Raji (cell line): ENCODE measurements around the gene ABCC4.

ENCODE experiments used
- POLR2A ChIP-seq: IDR thresholded peaks from 2 replicates; pipeline ENCODE4 v1.6.1; 2011; ENCODE audit warnings: low read depth, low read length, control low read depth; ENCODE audit not compliant: insufficient read depth

The ABCC4 gene

DNA sequence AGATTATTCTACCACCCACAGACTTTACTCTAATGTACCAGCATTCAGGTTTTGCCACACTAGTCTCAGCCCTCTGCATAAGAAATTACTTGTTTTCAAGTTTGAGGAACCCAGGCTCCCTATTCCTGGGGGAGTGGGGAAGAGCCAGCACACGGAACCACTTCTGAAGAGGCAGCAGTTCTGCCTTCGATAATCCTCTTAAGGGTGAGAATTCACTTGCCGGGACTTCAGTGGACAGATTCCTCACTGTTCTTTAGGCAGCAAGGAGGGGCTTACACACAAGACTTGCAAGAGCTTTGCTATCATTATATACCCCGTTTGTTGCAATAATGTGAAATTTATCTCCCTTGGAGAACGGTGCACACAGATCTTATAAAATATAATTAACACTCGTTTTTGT, 133.1 kb downstream of the ABCC4 start:
- no peak for TF ChIP-seq POLR2A

DNA sequence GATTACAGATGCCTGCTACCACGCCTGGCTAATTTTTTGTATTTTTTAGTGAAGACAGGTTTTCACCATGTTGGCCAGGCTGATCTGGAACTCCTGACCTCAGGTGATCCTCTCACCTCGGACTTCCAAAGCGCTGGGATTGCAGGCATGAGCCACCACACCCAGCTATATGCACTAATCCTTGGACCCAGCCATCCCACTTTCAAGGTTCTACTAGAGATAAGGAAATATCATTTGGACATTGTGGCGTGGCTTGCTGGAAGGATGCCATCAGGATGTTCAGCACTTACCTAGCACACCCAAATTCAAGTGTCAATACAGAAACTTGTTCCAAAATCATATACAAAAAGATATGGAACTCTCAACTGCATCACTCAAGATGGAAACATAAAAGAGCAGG, 136.4 kb downstream of the ABCC4 start:
- no peak for TF ChIP-seq POLR2A

GRCh38 chr13:95160112-95160906, 140.9 kb downstream of the ABCC4 start:
- TF ChIP-seq POLR2A = no peak

- no peak for TF ChIP-seq POLR2A
These were observed 141.8 kb downstream of the ABCC4 start for GRCh38 chr13:95159458-95159857.

DNA sequence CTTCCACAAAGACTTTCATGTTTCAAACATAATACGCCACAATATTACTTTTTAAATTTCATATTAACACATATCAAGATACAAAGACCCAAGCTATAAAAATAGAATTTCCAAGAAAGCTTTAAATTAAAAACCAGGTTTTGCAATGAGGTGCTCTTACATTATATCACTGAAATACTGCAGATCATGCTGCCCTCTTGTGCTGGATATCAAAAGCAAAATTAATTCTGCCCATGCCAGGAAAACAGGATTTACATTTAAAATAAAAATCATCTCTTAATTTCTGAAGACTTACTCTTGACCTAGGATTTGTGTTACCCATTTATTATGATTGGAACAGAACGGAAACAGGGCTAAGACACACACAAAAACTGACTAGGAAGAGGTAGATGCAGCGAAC, 145.0 kb downstream of the ABCC4 start:
- TF ChIP-seq POLR2A = no peak

GRCh38 chr13:95155504-95155903, 145.7 kb downstream of the ABCC4 start:
- TF ChIP-seq POLR2A = no peak

DNA sequence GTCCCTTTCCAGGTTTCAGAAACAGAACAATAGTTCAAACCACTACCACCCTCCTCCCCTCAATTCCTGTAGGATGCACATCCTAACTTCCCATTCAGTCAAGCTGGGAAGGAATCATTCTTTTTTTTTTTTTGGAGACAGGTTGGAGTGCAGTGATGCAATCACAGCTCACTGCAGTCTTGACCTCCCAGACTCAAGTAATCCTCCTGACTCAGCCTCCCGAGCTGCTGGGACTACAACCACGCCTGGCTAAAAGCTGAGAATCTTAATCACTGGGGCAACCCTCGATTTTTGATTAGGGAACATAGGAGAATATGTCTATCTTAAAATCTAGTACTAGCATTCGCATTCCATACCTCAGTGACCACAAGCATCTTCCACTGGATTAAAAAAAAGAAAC, 146.2 kb downstream of the ABCC4 start:
- no peak for TF ChIP-seq POLR2A

- no peak for TF ChIP-seq POLR2A
These were observed 146.8 kb downstream of the ABCC4 start for GRCh38 chr13:95154413-95154886.

- TF ChIP-seq POLR2A = no peak
These were observed 147.4 kb downstream of the ABCC4 start for GRCh38 chr13:95153647-95154412.

DNA sequence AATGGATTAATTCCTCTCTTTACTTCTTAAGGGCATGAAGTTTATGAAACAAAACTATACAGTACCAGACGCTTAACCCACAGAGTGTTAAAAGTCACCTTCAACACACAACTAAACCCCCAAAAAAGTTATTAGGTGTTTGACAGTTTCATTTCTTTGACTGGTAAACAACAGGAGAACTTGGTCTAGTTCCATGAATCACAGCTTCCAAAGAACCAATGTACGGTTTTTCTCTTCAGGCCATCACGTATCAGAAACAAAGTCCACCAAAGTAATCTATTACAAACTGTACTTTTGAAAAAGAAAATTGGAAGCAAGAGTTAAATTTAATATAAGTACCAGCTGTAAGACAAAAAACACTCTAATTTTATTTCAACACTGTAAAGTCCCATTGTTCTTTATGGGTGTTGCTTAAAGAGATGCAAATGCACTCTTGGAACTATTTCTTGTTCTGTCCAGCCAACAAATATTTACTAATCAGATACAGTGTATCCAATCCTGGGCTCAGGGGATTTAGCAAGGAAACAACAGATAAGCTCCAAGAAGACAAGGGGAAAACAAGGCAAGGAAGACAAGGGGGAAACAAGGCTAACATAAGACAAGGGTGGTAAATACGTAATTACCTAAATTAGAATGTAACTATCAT, 149.2 kb downstream of the ABCC4 start:
- TF ChIP-seq POLR2A = no peak

DNA sequence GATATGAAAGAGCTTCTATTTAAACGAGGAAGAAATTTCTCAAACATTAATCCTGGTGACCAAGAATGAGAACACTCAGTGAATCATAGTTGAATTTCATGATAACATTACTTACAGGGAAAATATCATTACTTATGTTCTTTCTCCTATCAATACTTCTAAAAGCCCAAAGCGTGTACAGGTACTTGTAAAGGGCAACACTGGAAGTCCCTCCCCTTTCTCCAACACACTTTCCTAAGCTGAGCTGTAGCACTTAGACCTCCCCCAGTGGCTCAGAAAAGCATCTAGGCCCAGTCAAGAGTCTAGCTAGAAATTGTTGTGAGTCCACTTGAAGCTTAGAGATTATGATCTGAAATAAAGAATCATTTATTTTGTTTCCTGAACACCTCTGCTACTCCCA, 150.7 kb downstream of the ABCC4 start:
- TF ChIP-seq POLR2A = no peak

DNA sequence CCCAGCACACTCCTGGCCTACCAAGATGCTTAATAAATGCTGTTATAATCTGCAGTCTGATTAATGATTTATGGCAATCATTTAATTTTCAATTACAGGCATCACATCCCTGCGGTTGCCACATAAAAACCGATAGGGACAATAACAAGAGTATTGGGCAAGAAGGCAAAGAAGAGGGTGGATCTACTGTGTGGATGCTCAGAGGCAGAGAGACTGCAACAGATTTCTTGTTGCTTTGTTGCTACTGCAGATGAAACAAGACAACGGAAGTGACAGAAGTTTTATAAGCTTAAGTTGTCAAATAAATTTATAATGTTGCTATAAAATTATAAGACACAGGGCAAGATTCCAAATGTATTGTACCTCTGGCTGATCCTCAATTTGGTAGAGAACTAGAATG, 154.8 kb downstream of the ABCC4 start:
- no peak for TF ChIP-seq POLR2A

GRCh38 chr13:95145587-95145986, 155.7 kb downstream of the ABCC4 start:
- TF ChIP-seq POLR2A = no peak

DNA sequence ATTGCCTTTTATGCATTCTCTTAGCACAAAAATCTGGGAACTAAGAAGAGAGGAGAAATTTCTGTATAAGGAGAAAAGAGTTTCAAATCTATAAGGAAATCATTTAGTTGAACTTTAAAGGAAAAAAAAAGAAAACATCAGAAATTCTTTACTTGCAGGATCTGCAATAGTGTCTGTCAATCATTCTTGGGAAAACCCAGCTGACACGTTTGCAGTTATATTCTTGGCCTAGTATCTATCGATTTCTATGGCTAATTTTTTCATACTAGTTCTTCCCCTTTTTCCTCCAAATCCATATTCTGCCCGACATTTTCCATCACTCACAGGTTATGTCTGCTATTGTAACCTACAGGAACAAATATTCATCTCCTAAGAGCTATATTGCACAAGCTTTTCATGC, 160.7 kb downstream of the ABCC4 start:
- TF ChIP-seq POLR2A = no peak

DNA sequence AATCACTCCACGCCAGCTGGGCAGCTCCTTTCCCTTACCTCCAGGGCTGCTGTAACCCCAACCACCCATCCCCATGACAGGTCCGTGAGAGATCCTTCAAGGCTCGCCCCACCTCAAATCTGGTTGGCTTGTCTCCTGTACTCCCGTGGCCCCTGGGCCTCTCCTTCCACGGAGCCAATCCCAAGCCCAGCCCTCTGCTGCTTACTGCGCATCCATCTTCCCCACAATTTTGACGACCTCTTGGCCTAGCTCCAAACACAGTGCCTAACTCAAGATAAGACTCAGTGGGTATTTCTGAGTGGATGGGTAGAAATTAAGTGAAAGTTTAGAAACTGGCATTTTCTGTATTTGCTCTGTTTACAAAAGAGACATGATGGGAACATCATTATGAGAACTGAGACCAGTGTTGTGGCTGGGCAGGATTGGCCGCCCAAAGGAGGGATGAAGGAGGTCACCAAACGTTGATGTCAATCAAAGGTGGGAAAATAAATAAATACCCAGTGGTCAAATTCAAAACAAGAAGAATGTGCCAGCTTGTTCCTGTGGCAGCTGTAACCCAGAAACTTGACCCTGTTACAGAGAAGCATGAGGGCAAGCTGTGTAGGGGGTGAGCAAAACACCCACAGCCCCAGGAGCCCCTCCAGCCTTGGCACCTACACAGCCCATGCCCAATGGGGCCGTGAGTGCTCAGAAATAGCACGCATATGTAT, 162.2 kb downstream of the ABCC4 start:
- TF ChIP-seq POLR2A = no peak

DNA sequence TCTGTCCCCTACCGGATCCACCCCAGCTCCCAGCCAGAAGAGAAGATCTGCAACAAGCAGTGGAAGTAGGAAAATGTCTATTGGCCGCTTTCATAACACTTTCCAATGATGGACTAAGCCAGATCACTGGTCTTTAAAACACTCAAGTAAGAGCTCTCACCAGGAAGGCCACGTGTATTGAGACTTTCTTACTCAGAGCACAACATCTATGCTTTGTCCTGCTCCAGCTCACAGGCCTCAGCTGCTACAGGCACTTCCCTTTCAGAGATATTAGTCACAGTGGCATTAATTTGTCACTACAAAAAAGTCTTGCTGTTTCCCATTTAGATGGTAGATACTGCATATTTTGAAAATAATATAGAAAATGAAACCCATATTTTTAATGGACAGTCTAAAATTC, 164.2 kb downstream of the ABCC4 start:
- no peak for TF ChIP-seq POLR2A

GRCh38 chr13:95136638-95137037, 164.6 kb downstream of the ABCC4 start:
- no peak for TF ChIP-seq POLR2A
